Adrenal gland (tissue), 12 donors: ENCODE data around the gene MYOT. TPM values are rescaled to one million over a fixed set of nuclear protein-coding genes. Genes with fewer than 3 reads are reported as not detected.
A peak's percentile ranks its signal among the peaks of the same experiment; 100 is the strongest.

Source experiments
- DNase-seq, 7 donors: peaks; one replicate each; pipeline ENCODE4 v3.0.0-alpha.2; 2019 to 2020
- H3K27ac ChIP-seq, 5 donors: fragments of 200-600 bp; sonication (generic) in 4 of 5; 1 replicate in 3 of 5; 2 replicates in 2 of 5; pipeline versions ENCODE4 v1.5.1 to v1.8.0; 2016 to 2020; ENCODE audit warnings: mild to moderate bottlenecking in 1 of 5
- H3K27me3 ChIP-seq: fragments of 200-600 bp; 2 replicates; pipeline ENCODE4 v1.8.0; 2021
- H3K36me3 ChIP-seq, 2 donors: fragments of 200-600 bp; replicated peaks in 1 of 2; 1 replicate in 1 of 2; 2 replicates in 1 of 2; pipeline versions ENCODE4 v1.5.1 to v1.8.0; 2018 to 2022
- H3K4me1 ChIP-seq, 2 donors: fragments of 200-600 bp; replicated peaks in 1 of 2; 1 replicate in 1 of 2; 2 replicates in 1 of 2; pipeline versions ENCODE4 v1.5.1 to v1.8.0; 2018 to 2021
- H3K4me3 ChIP-seq, 4 donors: fragments of 200-600 bp; sonication (generic) in 3 of 4; one replicate each; pipeline ENCODE4 v1.5.1; 2016 to 2018
- H3K9me3 ChIP-seq, 3 donors: fragments of 200-600 bp; sonication (generic) in 1 of 3; replicated peaks in 1 of 3; 1 replicate in 2 of 3; 2 replicates in 1 of 3; pipeline versions ENCODE4 v1.5.1 to v1.8.0; 2016 to 2021
- POLR2A ChIP-seq, 2 donors: fragments of 450-650 bp; IDR thresholded peaks; one replicate each; pipeline ENCODE4 v1.6.1; 2017; ENCODE audit warnings: antibody characterized with exemption in 2 of 2, mild to moderate bottlenecking in 2 of 2, moderate library complexity in 1 of 2
- WGBS, 4 donors: extraction: QIAGEN DNeasy Blood & Tissue Kit in 2 of 4; methylation state at CpG; one replicate each; pipeline versions ENCODE4 v1.1.5 to v1.1.7; 2013 to 2017; 5-methylcytosine and 5-hydroxymethylcytosine counted together
- intact Hi-C, 2 donors: fragments of 100-400 bp; cut with DNase I; formaldehyde crosslinking; loops; one replicate each; pipeline versions ENCODE4 v1.14.1 to v1.15.0; 2022 to 2023
- polyA plus RNA-seq, 3 donors: library from polyadenylated mRNA; stranded (reverse); fragments of 200-250 nt in 2 of 3; fragments of 350-450 nt in 1 of 3; fragmentation: Illumina TruSeq in 1 of 3; extraction: RNeasy Lipid Tissue Mini Kit (QIAGEN cat#74804) in 1 of 3; gene quantifications; one replicate each; pipeline ENCODE4 v1.2.3, GENCODE V29; 2013 to 2014
- total RNA-seq, 9 donors: library from RNA; depleted of rRNA in 4 of 9; stranded (reverse); fragments of >200 nt in 4 of 9; fragments of 120-200 nt in 1 of 9; fragmentation: NEBNext Ultra II Directional in 1 of 9; extraction: Animal tissue kit (Norgen Biotek cat#: 25700) in 1 of 9; gene quantifications; one replicate each; pipeline versions ENCODE4 v1.1.0 to v1.2.4, GENCODE V29; 2013 to 2023
- TF ChIP-seq, protein P1 (sequence below), 6 experiments: fragments of 450-650 bp in 4 of 6; fragments of 200-600 bp in 2 of 6; sonication (generic) in 1 of 6; IDR thresholded peaks; 1 replicate in 5 of 6; 2 replicates in 1 of 6; pipeline versions ENCODE4 v1.5.1 to v1.8.0; 2016 to 2021; ENCODE audit warnings: antibody characterized with exemption in 6 of 6, mild to moderate bottlenecking in 2 of 6, moderate library complexity in 1 of 6
- donor health status: healthy with polysubstance abuse.
- donor health status: Bipolar disorder and iron deficiency.
- donor health status: DM: yes; HTN: yes; CAD: no.
- donor health status: DM: no; HTN: no; CAD: no.
- donor health status: DM: no; HTN: no; CAD: no.
- donor health status: DM: yes; HTN: yes; CAD: no.

Gene MYOT
- total and polyA plus RNA-seq, 12 donors, result 0.39 to 7.8 (median 0.95) TPM; not detected in 1

DNA sequence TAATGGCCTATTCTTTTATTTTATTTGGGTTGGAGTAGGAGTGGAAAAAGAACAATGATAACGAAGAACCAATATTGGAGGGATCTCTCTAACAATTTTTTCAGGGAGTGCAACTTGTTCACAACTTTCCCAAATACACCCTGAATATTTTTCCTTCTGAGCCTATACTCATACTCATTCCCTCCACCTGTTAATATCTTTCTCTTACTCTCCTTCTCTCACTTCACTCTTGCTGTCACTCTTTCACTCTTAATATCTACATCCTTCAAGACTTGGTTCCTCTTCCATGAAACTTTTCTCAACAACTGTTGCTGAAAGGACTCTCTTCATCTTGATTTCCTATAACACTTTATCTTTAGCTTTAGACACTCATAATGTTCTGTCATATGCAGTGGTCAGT lies 39.0 kb upstream of the MYOT start:
- H3K27ac ChIP-seq, result no peak overlapping the region

DNA sequence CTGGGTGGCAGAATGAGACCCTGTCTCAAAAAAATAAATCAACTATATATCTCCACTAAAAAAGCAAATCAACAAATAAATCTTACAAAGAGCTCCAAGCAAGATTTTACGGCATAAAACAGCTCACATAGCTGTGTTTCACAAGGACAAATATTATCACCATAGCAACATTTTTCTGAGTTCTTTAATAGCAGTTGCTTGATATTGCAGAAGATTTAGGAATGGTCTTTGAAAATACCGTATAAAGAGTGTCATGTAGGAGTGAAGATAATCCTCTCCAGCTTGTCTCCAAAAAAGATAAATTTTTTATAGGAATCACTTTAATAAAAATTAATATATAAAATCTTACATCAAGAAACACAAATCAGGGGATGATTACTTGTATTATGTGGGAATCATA lies 36.6 kb upstream of the MYOT start:
- TF ChIP-seq, protein P1, sequence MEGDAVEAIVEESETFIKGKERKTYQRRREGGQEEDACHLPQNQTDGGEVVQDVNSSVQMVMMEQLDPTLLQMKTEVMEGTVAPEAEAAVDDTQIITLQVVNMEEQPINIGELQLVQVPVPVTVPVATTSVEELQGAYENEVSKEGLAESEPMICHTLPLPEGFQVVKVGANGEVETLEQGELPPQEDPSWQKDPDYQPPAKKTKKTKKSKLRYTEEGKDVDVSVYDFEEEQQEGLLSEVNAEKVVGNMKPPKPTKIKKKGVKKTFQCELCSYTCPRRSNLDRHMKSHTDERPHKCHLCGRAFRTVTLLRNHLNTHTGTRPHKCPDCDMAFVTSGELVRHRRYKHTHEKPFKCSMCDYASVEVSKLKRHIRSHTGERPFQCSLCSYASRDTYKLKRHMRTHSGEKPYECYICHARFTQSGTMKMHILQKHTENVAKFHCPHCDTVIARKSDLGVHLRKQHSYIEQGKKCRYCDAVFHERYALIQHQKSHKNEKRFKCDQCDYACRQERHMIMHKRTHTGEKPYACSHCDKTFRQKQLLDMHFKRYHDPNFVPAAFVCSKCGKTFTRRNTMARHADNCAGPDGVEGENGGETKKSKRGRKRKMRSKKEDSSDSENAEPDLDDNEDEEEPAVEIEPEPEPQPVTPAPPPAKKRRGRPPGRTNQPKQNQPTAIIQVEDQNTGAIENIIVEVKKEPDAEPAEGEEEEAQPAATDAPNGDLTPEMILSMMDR (IDR thresholded peaks at IDR 0.05), result no peak
- no peak for TF ChIP-seq POLR2A (IDR thresholded peaks at IDR 0.05)
- H3K4me1 ChIP-seq, result peaks cover 10 to 38% of the 10 kb centered on the region in 2 donors
- peak overlapping the region in 2 of 5 donors; percentile 15 to 59 for H3K27ac ChIP-seq
- H3K36me3 ChIP-seq, result no peaks in the 10 kb centered on the region
- H3K4me3 ChIP-seq, result no peak overlapping the region
- intact Hi-C loops, result no loop called here
- DNase-seq, result no peak
- peaks cover 0 to 3% (median 0%) of the 10 kb centered on the region in 3 donors for H3K9me3 ChIP-seq
- 36 to 45% (median 38%) methylated on average over 2 of the region's 2 CpGs for WGBS, 4 donors
- H3K27me3 ChIP-seq, result no peaks in the 10 kb centered on the region

More for the DNA sequence above, 39.0 kb upstream of the MYOT start:
- no peaks in the 10 kb centered on the region for H3K27me3 ChIP-seq
- TF ChIP-seq, protein P1 (IDR thresholded peaks at IDR 0.05), result no peak
- no peak for TF ChIP-seq POLR2A (IDR thresholded peaks at IDR 0.05)
- DNase-seq, result no peak
- peaks cover 0 to 6% (median 0%) of the 10 kb centered on the region in 3 donors for H3K9me3 ChIP-seq
- 95 to 100% (median 97%) methylated on average over 1 of the region's 1 CpG for WGBS, 4 donors
- peaks cover 10 to 30% of the 10 kb centered on the region in 2 donors for H3K4me1 ChIP-seq
- H3K36me3 ChIP-seq, result no peaks in the 10 kb centered on the region
- H3K4me3 ChIP-seq, result no peak overlapping the region
- intact Hi-C loops, result no loop called here

DNA sequence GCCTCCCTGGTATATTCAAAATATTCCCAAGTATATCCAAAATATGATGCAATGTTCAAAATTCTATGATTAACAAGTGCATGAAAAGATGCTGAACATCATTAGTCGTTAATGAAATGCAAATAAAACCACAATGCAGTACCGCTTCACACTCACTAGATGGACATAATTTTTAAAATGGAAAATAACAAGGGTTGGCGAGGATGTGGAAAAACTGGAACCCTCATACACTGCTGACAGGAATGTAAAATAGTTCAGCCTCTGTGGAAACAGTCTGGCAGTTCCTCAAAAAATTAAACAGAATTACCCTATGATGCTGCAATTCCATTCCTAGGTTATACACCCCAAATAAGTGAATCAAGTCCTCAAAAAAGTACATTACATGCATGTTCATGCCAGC lies 36.1 kb upstream of the MYOT start:
- Histone ChIP-seq H3K4me1 (peaks cover 13 to 43% of the 10 kb centered on the region in 2 donors), H3K27ac (peak overlapping the region in 2 of 5 donors; percentile 40 to 59), H3K27me3 (no peaks in the 10 kb centered on the region), H3K36me3 (no peaks in the 10 kb centered on the region), H3K4me3 (no peak overlapping the region), H3K9me3 (no peaks in the 10 kb centered on the region)
- WGBS, 4 donors, result 66 to 78% (median 73%) methylated on average over 3 of the region's 3 CpGs
- intact Hi-C loops, result no loop called here
- DNase-seq, result peak in 1 of 7 donors; percentile 14
- no peak for TF ChIP-seq POLR2A (IDR thresholded peaks at IDR 0.05)
- TF ChIP-seq, protein P1 (IDR thresholded peaks at IDR 0.05), result peak in 5 of 6 experiments; percentile 34 to 52 (median 41)

DNA sequence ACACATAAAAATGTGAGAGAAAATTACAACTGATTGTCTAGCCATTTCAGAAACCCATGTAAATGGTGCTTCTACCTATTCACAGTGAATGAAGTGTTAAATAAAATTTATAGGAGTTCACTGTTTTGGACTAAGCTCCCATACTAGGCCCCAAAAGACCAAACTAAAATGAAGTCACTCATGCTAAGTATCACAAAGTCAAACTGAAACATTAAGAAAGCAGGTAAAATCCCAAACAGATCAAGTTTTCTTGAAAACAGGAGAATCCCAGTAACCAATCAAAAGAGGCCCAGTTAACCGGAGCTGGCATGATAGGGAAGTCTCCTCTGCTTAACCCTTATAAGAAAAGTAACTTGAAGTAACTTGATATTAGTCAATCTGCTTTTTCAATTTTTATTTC lies 35.2 kb upstream of the MYOT start:
- DNase-seq, result no peak
- intact Hi-C loops, result no loop called here
- Histone ChIP-seq H3K36me3 (no peaks in the 10 kb centered on the region), H3K9me3 (no peaks in the 10 kb centered on the region), H3K27ac (peak overlapping the region in 3 of 5 donors; percentile 7 to 59 (median 17)), H3K4me1 (peaks cover 19 to 51% of the 10 kb centered on the region in 2 donors), H3K27me3 (no peaks in the 10 kb centered on the region), H3K4me3 (no peak overlapping the region)
- TF ChIP-seq, protein P1 (IDR thresholded peaks at IDR 0.05), result no peak
- TF ChIP-seq POLR2A (IDR thresholded peaks at IDR 0.05), result no peak
- WGBS, 4 donors, result 63 to 78% (median 72%) methylated on average over 1 of the region's 1 CpG
